ENCODE results near the gene C1QTNF5.

- TF ChIP-seq LEF1 (IDR thresholded peaks at IDR 0.05; ENCODE audit: borderline replicate concordance) (no peak), FOXM1 (IDR thresholded peaks at IDR 0.05; ENCODE audit: borderline replicate concordance) (peak; percentile 67; the same call in 1 of the 2 replicates), PKNOX1 (IDR thresholded peaks at IDR 0.05) (no peak), FOXK2 (IDR thresholded peaks at IDR 0.05) (no peak), ZNF384 (IDR thresholded peaks at IDR 0.05) (no peak), FOXA1 (IDR thresholded peaks at IDR 0.05) (no peak), ELF4 (IDR thresholded peaks at IDR 0.05) (no peak), BHLHE40 (IDR thresholded peaks at IDR 0.05; ENCODE audit: borderline replicate concordance) (no peak)
Observed at GRCh38 chr11:119323532-119324033, 17.1 kb downstream of the C1QTNF5 start.

Data from HEK293T (cell line).